GM12865 (cell line): ENCODE measurements around the gene NPFFR2.
A peak's percentile ranks its signal among the peaks of the same experiment; 100 is the strongest.

Experiments used
- DNase-seq: peaks from one replicate; pipeline ENCODE4 v3.0.0; 2010; ENCODE audit warnings: low read depth
- H3K4me3 ChIP-seq: 2 replicates; pipeline ENCODE4 v1.5.1; 2011; ENCODE audit warnings: mild to moderate bottlenecking, low read depth, low read length, control low read depth
- TF ChIP-seq, protein P1 (sequence below): IDR thresholded peaks from 2 replicates; pipeline ENCODE4 v1.5.1; 2011; ENCODE audit warnings: low read length, control low read depth, low read depth, inconsistent platforms; ENCODE audit not compliant: insufficient read depth; ENCODE audit errors: missing control alignments

NPFFR2 gene

DNA sequence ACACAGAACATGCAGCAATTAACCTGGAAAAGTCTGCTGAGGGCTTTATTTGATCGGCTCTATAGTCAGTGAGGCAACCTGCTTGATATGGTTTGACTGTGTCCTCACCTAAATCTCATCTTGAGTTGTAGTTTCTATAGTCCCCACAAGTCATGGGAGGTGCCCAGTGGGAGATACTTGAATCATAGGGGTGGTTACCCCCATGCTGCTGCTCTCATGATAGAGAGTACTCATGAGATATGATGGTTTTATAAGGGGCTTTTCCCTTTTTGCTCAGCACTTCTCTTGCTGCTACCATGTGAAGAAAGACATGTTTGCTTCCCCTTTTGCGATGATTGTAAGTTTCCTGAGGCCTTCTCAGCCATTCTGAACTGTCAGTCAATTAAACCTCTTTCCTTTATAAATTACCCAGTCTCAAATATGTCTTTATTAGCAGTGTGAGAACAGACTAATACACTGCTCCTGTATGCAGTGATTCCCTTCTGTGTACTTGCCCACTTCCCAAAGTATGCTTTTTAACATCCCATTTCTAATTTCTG is 78.2 kb downstream of the NPFFR2 start:
- TF ChIP-seq, protein P1, sequence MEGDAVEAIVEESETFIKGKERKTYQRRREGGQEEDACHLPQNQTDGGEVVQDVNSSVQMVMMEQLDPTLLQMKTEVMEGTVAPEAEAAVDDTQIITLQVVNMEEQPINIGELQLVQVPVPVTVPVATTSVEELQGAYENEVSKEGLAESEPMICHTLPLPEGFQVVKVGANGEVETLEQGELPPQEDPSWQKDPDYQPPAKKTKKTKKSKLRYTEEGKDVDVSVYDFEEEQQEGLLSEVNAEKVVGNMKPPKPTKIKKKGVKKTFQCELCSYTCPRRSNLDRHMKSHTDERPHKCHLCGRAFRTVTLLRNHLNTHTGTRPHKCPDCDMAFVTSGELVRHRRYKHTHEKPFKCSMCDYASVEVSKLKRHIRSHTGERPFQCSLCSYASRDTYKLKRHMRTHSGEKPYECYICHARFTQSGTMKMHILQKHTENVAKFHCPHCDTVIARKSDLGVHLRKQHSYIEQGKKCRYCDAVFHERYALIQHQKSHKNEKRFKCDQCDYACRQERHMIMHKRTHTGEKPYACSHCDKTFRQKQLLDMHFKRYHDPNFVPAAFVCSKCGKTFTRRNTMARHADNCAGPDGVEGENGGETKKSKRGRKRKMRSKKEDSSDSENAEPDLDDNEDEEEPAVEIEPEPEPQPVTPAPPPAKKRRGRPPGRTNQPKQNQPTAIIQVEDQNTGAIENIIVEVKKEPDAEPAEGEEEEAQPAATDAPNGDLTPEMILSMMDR = no peak
- no peak overlapping the region for H3K4me3 ChIP-seq
- DNase-seq = peak; percentile 12

DNA sequence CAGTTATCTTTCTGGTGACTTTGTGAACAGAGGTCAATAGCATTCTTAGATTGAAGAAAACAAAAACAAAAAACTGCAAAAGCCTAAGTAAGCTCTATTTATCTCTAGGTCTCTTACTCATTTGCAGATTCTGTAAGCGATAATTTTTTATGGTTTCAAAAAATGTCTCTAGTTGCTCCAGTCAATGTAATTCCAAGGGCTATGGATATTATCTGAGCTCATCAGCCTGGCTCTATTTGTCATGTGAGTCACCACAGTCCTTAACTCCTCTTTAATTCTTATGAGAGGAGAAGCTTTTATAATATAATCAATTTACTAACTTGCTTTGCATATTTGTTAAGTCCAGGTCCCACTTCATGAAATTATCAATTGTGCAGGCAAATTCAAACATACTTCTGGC is 79.1 kb downstream of the NPFFR2 start:
- TF ChIP-seq, protein P1 = no peak
- H3K4me3 ChIP-seq = no peak overlapping the region
- DNase-seq = no peak

DNA sequence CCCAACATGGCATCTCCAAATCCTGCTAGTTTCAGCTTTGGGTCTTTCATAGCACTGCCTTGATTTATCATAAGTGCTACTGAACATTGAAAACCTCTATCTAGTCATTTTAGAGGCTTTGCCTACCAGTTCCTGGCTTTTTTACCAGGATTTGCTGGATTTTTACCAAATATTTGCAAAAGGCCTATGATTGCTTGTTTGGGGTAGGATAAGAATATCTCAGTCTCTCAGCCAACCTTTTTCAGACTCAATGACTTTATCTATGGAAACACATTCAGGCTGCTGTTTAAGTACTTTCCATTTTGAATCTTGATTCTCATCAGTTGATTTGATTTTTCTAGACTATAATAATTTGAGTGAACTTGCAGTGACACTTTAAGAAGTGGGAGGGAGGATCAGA is 80.1 kb downstream of the NPFFR2 start:
- DNase-seq = no peak
- TF ChIP-seq, protein P1 = no peak
- no peak overlapping the region for H3K4me3 ChIP-seq

DNA sequence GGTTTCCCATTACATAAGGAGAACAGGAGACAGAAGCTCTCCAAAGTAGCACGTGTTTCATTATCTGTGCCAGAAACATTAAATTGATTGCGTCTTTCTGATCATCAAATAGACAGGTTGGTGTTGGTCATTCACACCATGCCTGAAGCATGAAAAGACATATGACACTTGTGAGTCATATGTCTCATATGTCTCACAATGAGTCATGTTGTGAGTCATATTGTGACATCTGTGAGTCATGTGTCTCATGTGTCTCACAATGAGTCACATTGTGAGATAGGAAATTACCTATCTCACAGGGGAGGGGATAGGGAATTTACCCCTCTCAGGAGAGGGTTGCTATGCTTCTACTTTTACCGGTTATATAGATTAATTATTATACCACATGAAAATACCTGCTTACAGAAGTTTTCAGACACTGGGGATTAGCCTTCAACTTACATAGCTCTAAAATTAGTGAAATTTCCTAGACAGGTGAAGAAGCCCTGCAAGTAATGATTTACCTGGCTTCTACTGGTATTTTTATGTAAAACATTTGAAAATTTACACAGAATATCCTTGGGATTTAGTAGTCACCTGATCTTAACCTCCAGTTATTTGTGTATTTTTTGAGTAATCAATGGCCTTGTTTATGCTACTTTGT is 80.8 kb downstream of the NPFFR2 start:
- DNase-seq = peak; percentile 77
- no peak overlapping the region for H3K4me3 ChIP-seq
- TF ChIP-seq, protein P1 = no peak

DNA sequence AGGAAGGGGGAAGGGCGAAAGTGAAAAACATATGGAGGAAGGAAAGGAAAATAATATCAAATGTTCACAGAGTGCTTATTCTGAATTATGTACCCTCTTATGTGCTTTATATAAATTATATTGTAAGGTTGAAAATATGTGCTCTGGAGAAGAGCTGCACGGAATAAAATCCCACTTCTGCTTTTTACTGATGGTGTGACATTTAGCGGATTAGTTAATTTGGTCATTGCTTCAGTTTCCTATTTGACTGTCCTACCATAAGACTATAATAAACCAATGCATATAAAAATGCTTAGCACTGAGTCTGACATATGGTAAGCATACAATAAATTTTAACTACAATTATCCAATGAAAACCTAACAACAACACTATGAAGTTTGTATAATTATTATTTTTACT is 86.2 kb downstream of the NPFFR2 start:
- TF ChIP-seq, protein P1 = no peak
- no peak overlapping the region for H3K4me3 ChIP-seq
- DNase-seq = no peak

DNA sequence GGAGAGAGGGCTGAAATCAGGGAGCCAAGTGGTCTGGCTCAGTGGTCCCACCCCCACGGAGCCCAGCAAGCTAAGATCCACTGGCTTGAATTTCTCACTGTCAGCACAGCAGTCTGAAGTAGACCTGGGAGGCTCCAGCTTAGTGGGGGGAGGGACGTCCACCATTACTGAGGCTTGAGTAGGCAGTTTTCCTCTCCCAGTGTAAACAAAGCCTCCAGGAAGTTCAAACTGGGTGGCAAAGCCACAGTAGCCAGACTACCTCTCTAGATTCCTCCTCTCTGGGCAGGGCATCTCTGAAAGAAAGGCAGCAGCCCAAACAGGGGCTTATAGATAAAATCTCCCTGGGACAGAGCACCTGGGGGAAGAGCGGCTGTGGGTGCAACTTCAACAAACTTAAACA is 88.1 kb downstream of the NPFFR2 start:
- DNase-seq = no peak

More for the DNA sequence above, 88.1 kb downstream of the NPFFR2 start:
- TF ChIP-seq, protein P1 = no peak
- no peak overlapping the region for H3K4me3 ChIP-seq
